IPS-18c (cell line): ENCODE measurements around the gene ZNF560.
"Not testable (repeated sequence)": the region's sequence is repeated elsewhere in the genome, so short reads cannot be mapped to it uniquely, and the experiment has no call there.

Experiments used
- H3K4me3 ChIP-seq: 2 replicates; pipeline ENCODE4 v1.7.0; 2013; ENCODE audit warnings: low read depth, mild to moderate bottlenecking, low read length, moderate library complexity; ENCODE audit not compliant: insufficient read depth
- H3K9me3 ChIP-seq: one replicate; pipeline ENCODE4 v1.6.1; 2013; ENCODE audit warnings: mild to moderate bottlenecking, low read length, moderate library complexity; ENCODE audit not compliant: control insufficient read depth, insufficient read depth

ZNF560 gene

DNA sequence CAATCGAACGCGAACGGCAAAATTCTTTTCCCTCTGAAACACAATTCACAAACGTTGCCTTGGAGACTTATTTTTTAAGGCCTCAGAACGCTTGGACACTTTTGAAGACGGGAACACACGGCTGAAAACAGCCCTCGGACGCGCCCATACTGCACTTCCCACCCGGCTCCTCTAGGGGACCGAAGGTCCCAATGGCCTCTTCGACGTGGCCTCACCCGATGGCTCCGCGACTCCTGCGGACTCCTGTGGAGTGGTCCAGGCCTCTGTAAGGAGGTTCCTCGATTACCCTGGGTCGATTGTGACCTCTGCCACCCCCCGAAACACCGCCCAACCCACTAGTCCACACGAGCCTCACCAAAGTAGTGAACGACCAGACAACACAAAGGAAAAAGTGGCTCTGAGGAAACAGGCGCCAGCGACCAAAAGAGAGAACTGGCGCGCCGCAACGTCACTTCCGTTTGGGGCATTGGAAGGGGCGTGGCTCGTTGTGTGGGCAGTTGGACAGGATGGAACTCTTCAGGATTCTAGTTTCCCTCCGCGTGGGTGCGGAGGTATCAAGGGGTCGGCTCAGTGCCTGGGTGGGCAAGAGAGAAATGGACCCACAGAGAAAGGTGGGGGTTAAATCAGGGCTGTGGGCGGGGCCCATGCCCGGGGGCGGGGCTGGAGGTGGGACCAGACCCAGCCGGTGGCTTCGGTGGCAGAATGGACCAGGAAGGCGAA, at the start of gene ZNF560:
ZNF560 (minus strand) TSS at position 434 of the 720 bp plus-strand sequence. CDS start 23,303 bp downstream, outside the sequence.
- no peak within 1 kb of the TSS; the same call in 1 of the 2 replicates for H3K4me3 ChIP-seq

DNA sequence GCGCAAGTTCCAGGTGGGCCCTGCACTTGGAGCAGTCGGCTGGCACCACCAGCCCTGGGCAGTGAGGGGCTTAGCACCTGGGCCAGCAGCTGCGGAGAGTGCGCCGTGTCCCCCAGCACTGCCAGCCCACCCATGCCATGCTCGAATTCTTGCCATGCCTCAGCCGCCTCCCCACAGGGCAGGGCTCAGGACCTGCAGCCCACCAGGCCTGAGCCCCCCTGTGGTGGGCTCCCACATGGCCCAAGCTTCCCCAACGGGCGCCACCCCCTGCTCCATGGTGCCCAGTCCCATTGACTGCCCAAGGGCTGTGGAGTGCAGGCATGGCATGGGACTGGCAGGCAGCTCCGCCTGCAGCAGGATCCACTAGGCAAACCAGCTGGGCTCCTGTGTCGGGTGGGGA, 49.5 kb upstream of the ZNF560 start:
- H3K9me3 ChIP-seq, result peaks cover 16% of the 10 kb centered on the region
- H3K4me3 ChIP-seq, result no peak overlapping the region

More for the DNA sequence above, at the start of gene ZNF560:
- H3K9me3 ChIP-seq, result peaks cover 24% of the 10 kb centered on the region

- H3K4me3 ChIP-seq, H3K9me3 ChIP-seq: not testable (repeated sequence)
Measured at GRCh38 chr19:9541281-9541680, 42.9 kb upstream of the ZNF560 start.

DNA sequence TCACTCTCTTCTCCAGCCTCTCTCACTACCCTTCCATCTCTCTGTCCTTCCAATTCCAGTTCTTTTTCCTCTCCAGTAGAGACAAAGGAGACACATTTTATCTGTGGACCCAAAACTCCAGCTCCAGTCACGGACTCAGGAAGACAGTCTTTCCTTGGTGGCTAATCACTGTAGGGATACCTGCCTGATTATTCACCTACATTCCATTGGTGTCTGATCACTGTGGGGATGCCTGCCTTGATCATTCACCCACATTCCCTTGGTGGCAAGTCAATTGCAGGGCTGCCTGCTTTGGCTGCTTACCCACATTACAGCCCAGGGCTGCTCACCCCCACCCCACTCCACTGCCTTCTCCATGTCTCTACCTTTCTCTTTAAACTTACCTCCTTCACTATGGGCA, 41.5 kb upstream of the ZNF560 start:
- not testable (repeated sequence) for H3K9me3 ChIP-seq, H3K4me3 ChIP-seq

DNA sequence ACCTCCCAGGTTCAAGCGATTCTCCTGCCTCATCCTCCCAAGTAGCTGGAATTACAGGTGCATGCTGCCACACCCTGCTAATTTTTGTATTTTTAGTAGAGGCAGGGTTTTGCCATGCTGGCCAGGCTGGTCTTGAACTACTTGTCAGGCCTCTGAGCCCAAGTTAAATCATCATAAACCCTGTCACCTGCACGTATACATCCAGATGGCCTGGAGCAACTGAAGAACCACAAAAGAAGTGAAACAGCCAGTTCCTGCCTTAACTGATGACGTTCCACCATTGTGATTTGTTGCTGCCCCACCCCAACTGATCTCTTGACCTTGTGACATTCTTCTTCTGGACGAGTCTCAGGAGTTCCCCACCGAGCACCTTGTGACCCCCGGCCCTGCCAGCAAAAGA, 40.8 kb upstream of the ZNF560 start:
- peak overlapping the region; percentile 96; the same call in 1 of the 2 replicates for H3K4me3 ChIP-seq
- H3K9me3 ChIP-seq, result not testable (repeated sequence)

- Histone ChIP-seq H3K4me3 (peak within 1 kb of the TSS; percentile 96), H3K9me3 (peaks cover 11% of the 10 kb centered on the region)
Measured at GRCh38 chr19:9538183-9539058, 40.0 kb upstream of the ZNF560 start, which contains the start of gene ZNF426. Gene ZNF426, minus strand, starts transcription at chr19:9538645. Its CDS starts 2,413 bp downstream, at chr19:9536232.

DNA sequence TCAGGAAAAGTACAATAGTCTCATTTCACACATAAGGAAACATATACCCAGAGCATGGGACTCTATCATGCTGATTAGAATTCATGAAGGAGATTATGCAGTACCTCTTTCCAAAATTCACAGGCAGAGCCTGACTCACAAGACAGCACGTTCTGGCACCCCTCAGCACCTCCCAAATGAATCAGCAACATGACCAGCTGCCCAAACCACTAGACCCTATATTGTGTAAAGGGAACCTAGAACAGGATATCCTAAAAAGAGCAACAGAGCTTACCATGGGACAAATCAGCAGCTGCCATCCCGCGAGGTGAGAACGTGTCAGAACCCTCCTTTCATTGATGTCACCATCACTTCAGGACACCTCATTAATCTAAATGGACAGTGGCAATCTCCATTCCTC, 37.5 kb upstream of the ZNF560 start:
- peaks cover 28% of the 10 kb centered on the region for H3K9me3 ChIP-seq
- H3K4me3 ChIP-seq, result no peak overlapping the region

DNA sequence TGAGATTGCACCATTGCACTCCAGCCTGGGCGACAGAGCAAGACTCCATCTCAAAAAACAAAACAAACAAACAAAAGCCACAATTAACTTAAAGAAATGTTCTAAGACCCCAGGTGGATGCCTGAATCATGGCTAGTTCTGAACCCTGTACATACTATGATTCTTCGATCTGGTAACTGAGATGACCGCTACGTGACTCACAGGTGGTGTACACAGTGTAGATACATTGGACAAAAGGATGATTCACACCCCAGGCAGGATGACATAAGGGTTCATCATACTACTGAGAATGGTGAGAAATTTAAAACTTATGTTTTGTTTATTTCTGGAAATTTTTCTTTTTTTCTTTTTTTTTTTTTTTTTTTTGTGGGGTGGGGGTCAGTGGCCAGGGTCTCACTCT, 33.5 kb upstream of the ZNF560 start:
- H3K9me3 ChIP-seq, result peaks cover 52% of the 10 kb centered on the region
- H3K4me3 ChIP-seq, result no peak overlapping the region

- Histone ChIP-seq H3K4me3 (peak overlapping the region; percentile 17), H3K9me3 (peaks cover 59% of the 10 kb centered on the region)
Measured at GRCh38 chr19:9528757-9529336, 30.4 kb upstream of the ZNF560 start.

DNA sequence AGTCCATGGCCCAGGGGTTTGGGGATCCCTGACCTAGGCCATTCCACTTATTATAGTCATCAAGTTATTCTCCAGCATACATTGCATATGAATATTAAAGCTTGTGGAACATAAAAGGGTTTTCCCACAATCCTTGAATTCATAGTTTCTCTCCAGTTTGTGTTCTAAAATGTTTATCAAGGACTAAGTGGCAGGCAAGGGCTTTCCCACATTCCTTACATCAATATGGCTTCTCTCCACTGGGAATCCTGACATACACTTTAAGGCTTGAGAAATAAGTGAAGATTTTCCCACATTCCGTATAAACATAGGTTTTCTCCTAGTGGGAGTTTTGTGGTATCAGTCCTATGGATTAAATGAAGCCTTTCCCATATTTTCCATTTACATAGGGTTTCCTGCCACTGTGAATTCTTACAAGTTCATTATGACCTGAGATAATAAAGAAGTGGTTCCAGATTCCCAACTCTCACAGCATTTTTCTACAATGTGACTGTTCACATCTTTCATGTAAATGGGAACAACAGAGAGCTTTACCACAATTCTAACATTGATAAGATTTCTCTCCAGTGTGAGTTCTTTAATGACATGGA, 25.6 kb upstream of the ZNF560 start:
- no peak overlapping the region for H3K4me3 ChIP-seq

DNA sequence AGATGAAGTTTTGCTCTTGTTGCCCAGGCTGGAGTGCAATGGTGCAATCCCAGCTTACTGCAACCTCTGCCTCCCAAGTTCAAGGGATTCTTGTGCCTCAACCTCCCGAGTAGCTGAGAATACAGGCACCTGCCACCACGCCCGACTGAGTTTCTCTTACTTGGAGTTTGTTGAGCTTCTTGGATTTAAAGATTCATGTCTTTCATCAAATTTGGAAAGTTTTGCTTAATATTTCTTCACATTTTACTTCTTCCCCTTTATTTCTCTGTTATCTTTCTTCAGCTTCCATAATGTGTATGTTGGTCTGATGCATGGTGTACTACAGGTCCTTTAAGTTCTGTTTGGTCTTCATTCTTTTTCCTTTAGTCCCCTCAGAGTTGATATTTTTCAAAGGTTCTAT, 8.9 kb upstream of the ZNF560 start:
- Histone ChIP-seq H3K9me3 (peaks cover 6% of the 10 kb centered on the region), H3K4me3 (no peak overlapping the region)

More for the DNA sequence above, 25.6 kb upstream of the ZNF560 start:
- peaks cover 37% of the 10 kb centered on the region for H3K9me3 ChIP-seq

DNA sequence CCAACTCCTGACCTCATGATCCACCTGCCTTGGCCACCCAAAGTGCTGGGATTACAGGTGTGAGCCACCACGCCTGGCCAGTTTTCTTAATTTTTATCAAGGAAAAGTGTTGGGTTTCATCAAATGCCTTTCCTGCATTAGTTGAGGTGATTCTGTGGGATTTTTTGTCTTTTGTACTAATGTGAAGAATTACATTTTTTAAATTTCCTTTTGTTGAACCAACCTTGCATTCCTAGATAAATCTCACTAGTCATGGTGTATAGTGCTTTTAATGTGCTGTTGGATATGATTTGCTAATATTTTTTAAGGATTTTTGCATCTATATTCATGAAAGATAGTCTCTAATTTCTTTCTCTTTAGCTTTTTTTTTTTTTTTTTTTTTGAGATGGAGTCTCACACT, 2.4 kb upstream of the ZNF560 start:
- Histone ChIP-seq H3K4me3 (no peak overlapping the region), H3K9me3 (peaks cover 16% of the 10 kb centered on the region)

DNA sequence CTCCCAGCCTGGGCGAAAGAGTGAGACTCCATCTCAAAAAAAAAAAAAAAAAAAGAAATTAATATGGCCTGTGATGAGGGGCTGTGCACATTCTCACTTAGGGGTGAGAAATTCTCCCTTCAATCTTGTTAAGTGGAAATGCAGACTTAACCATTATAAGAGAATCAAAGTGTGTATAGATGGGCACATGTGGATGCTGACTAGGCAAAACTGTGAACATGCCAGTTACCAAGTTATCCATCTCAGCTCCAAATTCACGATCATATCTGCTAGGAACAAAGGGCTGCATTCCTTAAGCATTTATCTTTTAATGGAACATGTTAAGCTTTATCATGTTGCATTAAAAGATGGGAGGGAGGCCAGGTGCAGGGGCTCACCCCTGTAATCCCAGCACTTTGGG, 4.3 kb downstream of the ZNF560 start:
- Histone ChIP-seq H3K9me3 (peaks cover 32% of the 10 kb centered on the region), H3K4me3 (no peak overlapping the region)

DNA sequence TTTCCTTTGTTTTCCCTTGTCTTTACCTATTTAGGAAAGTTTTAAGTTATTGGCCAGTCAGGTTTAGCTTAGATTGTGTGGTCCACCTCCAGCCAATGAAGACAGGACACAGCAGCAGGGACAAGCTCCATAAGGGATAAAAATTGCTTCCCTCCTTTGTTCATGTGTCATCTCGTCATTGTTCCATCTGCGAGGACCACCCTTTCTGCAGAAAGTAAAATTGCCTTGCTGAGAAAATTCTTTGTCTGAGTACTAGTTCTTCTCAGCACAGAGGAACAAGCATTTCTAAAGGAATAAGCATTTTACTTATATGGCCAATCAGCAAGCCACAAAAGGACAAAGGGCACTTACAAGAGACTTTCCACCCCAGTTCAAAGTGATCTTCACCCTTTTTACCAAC, 11.4 kb downstream of the ZNF560 start:
- H3K4me3 ChIP-seq, result no peak overlapping the region
- H3K9me3 ChIP-seq, result peaks cover 34% of the 10 kb centered on the region

DNA sequence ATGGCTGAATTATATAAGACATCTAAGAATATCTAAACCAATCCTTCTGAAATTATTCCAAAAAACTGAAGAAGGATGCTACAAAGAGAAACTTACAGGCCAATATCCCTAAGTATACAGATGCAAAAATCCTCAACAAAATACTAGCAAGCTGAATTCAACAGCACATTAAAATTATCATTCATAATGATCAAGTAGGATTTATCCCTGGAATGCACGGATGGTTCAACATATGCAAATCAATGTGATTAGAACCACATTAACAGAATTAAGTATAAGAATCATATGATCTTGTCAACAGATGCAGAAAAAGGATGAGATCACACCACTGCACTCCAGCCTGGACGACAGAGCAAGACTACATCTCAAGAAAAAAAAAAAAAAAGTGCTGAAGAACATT, 13.3 kb downstream of the ZNF560 start:
- H3K9me3 ChIP-seq, result peaks cover 23% of the 10 kb centered on the region
- no peak overlapping the region for H3K4me3 ChIP-seq

- Histone ChIP-seq H3K4me3 (no peak overlapping the region), H3K9me3 (peaks cover 14% of the 10 kb centered on the region)
Measured at GRCh38 chr19:9474975-9475374, 23.4 kb downstream of the ZNF560 start.

DNA sequence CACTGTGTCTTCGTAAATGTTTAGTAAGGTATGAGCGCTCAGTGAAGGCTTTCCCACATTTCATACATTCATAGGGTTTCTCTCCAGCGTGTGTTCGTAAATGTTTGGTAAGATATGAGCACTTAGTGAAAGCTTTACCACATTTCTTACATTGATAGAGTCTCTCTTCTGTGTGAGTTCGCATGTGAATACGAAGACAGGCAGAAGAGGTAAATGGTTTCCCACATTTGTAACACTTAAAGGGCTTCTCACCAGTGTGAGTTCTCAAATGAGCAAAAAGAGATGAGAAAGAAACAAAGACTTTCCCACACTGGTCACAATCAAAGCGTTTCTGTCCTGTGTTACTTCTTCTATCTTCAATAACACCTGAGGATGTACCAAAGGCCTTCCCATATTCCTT, 31.3 kb downstream of the ZNF560 start:
- Histone ChIP-seq H3K4me3 (no peak overlapping the region), H3K9me3 (peaks cover 12% of the 10 kb centered on the region)
